Amygdala (tissue), 56 donors: ENCODE results near the gene NTRK3.
A peak's percentile ranks its signal among the peaks of the same experiment; 100 is the strongest.

Experiments
- DNase-seq, 56 donors: peaks; one replicate each; lab custom pipeline; 2025; lab: John Stamatoyannopoulos, UW

NTRK3 gene

GRCh38 chr15:87919064-87919463 is 337.5 kb downstream of the NTRK3 start:
- DNase-seq: no peak

- no peak for DNase-seq
Measured at GRCh38 chr15:87917480-87917879, 339.1 kb downstream of the NTRK3 start.

- no peak for DNase-seq
Measured at GRCh38 chr15:87916208-87916607, 340.3 kb downstream of the NTRK3 start.

- DNase-seq: no peak
Measured at GRCh38 chr15:87910301-87910700, 346.2 kb downstream of the NTRK3 start.

- DNase-seq: no peak
Measured at GRCh38 chr15:87907676-87908446, 348.7 kb downstream of the NTRK3 start.

GRCh38 chr15:87906444-87906843 is 350.1 kb downstream of the NTRK3 start:
- no peak for DNase-seq

- DNase-seq: peak in 9 of 56 donors; percentile 3 to 33 (median 15)
Measured at GRCh38 chr15:87902772-87903426, 353.6 kb downstream of the NTRK3 start.

- DNase-seq: no peak
Measured at GRCh38 chr15:87901926-87902690, 354.4 kb downstream of the NTRK3 start.

- DNase-seq: no peak
Measured at GRCh38 chr15:87901008-87901407, 355.5 kb downstream of the NTRK3 start.

GRCh38 chr15:87896936-87897335 is 359.6 kb downstream of the NTRK3 start:
- DNase-seq: peak in 10 of 56 donors; percentile 5 to 47 (median 14)

GRCh38 chr15:87887177-87887576 is 369.4 kb downstream of the NTRK3 start:
- no peak for DNase-seq

- no peak for DNase-seq
Measured at GRCh38 chr15:87881026-87881425, 375.5 kb downstream of the NTRK3 start.

GRCh38 chr15:87877822-87878542 is 378.6 kb downstream of the NTRK3 start:
- no peak for DNase-seq

- no peak for DNase-seq
Measured at GRCh38 chr15:87877114-87877810, 379.3 kb downstream of the NTRK3 start.

GRCh38 chr15:87874896-87875711 is 381.4 kb downstream of the NTRK3 start:
- peak in 45 of 56 donors; percentile 7 to 65 (median 33) for DNase-seq

- DNase-seq: no peak
Measured at GRCh38 chr15:87873516-87873915, 383.0 kb downstream of the NTRK3 start.

GRCh38 chr15:87871731-87872320 is 384.7 kb downstream of the NTRK3 start:
- no peak for DNase-seq

GRCh38 chr15:87871258-87871681 is 385.3 kb downstream of the NTRK3 start:
- DNase-seq: no peak

- DNase-seq: no peak
Measured at GRCh38 chr15:87866961-87867360, 389.6 kb downstream of the NTRK3 start.
